GM12872 (cell line): ENCODE measurements around the gene EXOC6B.
A peak's percentile ranks its signal among the peaks of the same experiment; 100 is the strongest.

Experiments used
- TF ChIP-seq, protein P1 (sequence below): IDR thresholded peaks from 3 replicates; pipeline ENCODE4 v1.5.1; 2011; ENCODE audit warnings: low read depth, mild to moderate bottlenecking, low read length, moderate library complexity; ENCODE audit not compliant: insufficient read depth

The EXOC6B gene

DNA sequence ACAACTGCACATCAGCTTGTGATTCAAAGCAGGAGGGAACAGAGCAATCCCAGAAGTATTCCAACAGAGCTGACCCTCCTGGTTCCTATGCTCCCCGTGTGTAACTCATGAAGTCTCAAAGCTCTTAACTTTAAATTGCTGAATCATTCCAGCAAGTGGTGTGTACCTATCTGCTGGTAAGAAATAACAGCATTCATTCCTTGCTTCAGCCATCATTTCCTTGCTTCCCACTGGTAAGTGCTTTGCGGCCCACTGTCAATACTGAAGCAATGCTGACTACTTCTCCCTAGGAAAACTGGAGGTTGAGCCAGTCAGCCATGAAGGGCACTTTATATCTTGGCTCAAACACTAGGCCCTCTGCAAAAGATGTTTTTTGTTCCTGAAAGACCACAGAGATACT is 222.4 kb downstream of the EXOC6B start:
- TF ChIP-seq, protein P1, sequence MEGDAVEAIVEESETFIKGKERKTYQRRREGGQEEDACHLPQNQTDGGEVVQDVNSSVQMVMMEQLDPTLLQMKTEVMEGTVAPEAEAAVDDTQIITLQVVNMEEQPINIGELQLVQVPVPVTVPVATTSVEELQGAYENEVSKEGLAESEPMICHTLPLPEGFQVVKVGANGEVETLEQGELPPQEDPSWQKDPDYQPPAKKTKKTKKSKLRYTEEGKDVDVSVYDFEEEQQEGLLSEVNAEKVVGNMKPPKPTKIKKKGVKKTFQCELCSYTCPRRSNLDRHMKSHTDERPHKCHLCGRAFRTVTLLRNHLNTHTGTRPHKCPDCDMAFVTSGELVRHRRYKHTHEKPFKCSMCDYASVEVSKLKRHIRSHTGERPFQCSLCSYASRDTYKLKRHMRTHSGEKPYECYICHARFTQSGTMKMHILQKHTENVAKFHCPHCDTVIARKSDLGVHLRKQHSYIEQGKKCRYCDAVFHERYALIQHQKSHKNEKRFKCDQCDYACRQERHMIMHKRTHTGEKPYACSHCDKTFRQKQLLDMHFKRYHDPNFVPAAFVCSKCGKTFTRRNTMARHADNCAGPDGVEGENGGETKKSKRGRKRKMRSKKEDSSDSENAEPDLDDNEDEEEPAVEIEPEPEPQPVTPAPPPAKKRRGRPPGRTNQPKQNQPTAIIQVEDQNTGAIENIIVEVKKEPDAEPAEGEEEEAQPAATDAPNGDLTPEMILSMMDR, result no peak

DNA sequence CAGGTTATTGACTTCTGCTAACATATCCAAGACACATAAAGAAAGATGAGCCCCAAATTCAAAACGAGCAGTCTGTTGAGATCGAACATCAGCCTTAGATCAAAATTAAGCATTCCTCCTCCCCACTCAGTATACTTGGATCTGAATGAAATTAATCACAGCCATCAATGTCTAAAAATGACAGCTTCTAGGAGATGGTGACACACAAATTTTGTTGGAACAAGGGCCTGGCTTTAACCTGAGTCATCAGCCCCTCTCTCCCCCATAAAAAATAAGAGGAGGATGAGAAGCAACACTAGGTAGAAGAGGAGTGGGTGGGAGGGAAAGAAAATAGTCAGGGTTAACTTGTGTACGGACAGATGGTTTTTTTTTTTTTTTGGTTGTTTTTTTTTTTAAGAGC is 223.1 kb downstream of the EXOC6B start:
- TF ChIP-seq, protein P1, result no peak

DNA sequence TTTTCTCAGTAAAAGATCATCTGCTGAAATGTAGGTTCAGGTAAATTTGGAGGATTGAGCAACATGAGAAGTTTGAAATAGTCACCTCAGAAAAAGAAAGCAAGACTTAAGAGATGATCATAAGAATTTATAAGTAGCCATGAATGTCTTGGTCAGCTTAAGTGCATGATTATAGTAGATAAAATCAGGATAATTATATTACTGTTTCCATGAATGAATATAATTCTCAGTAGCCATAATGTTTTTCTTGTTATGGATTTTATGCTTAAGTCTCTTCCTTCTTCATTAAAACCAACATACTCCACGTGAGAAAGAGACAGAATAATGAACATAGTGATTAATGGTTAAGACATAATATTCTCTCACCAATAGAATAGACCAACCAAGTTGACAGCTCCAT is 223.7 kb downstream of the EXOC6B start:
- TF ChIP-seq, protein P1, result no peak

DNA sequence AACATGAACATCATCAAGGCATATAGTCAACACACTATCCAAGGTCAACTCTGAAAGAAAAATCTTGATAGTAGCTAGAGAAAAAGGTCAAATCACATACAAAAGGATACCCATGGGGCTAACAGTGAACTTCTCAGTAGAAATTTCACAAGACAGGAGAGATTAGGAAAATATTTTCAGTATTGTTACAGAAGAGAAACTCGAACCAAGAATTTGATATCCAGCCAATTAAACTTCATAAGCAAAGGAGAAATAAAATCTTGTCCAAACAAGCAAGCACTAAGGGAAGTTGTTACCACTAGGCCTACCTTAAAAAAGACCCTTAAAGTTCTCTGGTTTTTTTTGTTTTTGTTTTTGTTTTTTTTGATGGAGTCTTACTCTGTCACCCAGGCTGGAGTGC is 242.5 kb downstream of the EXOC6B start:
- TF ChIP-seq, protein P1, result no peak

DNA sequence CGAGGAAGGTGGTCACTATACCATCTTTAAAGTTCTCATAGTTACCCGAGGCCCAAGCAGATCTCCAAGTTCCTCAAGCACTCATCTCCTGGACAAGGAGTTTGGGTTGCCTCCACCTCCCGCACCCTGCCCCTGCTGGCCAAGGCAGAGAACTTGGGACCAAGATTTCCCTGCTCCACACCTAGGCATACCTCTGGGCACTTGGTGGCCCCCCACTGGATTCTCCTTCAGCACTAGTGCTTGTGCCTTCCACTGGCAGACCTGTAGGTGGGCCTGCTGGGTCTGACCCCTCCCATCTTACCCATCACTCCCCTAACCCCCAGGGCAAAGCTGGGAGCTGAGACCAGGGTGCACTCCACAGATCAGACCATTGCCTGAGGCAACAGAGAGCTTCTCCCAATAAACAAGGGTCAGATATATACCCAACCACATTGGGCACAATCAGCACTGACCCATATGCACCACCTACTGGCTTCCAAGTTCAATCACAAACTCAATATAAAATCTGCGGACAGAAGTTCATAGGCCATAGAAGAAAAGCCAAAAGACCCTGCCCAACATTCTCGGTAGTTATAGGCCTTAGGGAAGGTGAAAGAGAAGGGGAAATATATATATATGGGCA is 244.2 kb downstream of the EXOC6B start:
- TF ChIP-seq, protein P1, result 0 out of 3 replicates have a peak, but pooled peaks have one; percentile 10

DNA sequence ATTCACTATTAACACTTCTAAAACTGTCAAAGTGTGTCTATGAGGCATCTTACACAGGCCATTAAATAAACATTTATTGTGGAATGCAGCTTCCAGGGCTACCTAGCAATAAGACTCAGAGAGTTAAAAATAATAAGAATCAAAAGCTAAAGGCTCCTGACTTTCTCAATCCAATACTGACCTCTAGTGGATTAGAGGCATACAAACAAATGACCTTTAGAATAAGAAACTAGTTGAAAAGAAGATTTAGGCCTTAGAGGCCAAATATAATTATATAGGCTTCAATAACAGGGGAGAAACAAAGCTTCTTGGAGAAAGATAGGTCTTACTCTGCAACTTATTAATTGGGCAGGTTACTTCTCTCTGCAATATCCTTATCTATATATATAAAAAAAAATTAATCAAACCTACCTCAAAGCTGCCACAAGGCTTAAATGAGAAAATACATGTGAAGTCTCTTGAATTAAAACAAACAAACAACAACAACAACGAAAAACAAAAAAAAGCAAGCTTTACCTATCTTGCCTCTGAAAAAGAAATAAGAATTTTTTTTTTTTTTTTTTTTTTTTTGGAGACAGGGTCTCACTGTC is 246.1 kb downstream of the EXOC6B start:
- TF ChIP-seq, protein P1, result peak; percentile 53

DNA sequence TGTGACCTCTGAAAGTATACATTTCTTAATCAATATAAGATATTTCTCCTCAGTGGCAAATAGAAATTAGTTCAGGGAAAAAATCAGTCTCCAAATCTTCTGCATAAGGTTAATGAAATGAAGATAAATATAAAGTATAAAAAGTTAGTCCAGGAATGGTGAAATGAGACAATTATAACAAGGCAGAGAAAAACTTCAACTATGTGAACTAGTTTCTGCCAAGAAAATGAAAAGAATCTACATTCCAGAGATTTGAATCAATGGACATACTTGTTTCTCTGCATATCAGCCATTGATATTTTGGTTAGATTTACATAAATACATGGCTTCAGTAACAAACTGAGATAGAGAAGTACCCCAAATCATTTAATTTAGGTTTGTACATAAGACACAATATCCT is 249.0 kb downstream of the EXOC6B start:
- TF ChIP-seq, protein P1, result no peak
